ENCODE results near the gene TP73. TPM values are rescaled to one million over a fixed set of nuclear protein-coding genes. Genes with fewer than 3 reads are reported as not detected.

The TP73 gene
- total RNA-seq, 1 donor = not detected

DNA sequence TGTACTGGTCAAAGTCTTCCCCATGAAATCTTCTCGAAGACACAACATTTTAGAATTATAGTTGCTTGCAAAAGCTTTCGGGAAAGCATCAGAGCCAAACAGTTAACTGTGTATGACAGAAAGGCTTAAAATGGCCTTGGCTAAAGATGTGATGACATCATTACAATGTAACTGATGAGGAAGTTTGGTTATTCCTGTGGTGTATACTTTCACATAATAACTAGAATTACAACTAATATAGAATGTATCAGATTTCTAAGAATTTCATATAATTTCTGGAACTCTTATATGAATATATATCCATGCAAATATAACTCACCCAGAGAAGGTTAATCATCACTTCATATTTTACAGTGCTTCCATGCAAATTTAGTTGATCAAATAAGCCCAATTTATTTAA is 8.4 kb downstream of the TP73 start:
- H3K4me3 ChIP-seq (ENCODE audit: low read depth, low read length) = no peak overlapping the region
- DNase-seq (ENCODE audit: low read depth) = no peak
- TF ChIP-seq, protein P1, sequence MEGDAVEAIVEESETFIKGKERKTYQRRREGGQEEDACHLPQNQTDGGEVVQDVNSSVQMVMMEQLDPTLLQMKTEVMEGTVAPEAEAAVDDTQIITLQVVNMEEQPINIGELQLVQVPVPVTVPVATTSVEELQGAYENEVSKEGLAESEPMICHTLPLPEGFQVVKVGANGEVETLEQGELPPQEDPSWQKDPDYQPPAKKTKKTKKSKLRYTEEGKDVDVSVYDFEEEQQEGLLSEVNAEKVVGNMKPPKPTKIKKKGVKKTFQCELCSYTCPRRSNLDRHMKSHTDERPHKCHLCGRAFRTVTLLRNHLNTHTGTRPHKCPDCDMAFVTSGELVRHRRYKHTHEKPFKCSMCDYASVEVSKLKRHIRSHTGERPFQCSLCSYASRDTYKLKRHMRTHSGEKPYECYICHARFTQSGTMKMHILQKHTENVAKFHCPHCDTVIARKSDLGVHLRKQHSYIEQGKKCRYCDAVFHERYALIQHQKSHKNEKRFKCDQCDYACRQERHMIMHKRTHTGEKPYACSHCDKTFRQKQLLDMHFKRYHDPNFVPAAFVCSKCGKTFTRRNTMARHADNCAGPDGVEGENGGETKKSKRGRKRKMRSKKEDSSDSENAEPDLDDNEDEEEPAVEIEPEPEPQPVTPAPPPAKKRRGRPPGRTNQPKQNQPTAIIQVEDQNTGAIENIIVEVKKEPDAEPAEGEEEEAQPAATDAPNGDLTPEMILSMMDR (IDR thresholded peaks at IDR 0.05; ENCODE audit: insufficient read depth, low read depth, low read length) = no peak

DNA sequence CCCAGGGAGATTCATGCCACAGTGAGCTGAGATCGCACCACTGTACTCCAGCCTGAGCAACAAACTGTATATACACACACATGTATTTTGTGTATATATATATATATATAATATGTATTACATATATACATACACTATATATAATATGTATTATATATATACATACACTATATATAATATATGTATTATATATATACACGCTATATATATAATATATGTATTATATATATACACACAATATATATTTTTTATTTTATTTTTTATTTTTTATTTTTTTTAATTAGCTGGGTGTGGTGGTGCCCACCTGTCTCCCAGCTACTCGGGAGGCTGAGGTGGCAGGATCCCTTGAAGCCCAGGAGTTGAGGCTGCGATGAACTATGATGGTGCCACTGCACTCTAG is 9.3 kb downstream of the TP73 start:
- no peak for DNase-seq (ENCODE audit: low read depth)
- H3K4me3 ChIP-seq (ENCODE audit: low read depth, low read length) = no peak overlapping the region
- TF ChIP-seq, protein P1 (IDR thresholded peaks at IDR 0.05; ENCODE audit: insufficient read depth, low read depth, low read length) = no peak

DNA sequence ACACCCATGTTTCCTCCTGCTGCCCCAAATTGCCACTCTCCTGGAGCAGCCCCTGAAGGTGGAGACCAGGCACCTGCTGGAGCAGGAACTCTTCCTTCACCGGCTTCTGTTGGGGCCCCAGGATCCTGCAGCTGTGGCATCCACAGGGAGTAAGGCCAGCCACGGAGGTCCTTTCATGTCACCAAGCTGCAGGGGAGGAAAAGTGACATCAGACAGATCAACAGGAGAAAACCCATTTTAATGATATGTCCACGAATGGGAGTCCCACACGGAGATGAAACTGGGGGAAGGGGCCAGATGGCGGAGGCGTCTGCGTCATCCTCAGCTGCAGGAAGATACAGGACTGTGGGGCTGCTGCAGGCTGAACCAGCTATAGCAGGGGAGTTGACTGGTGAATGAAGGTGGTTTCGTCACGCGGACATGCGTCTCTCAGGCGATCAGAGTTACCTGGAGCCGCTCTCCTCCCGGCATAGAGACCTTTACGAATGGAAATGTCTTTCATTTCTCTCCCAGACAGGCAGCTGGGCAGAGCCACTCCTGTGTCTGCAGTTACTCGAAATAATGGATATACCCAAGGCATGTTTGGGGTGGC is 9.9 kb downstream of the TP73 start:
- H3K4me3 ChIP-seq (ENCODE audit: low read depth, low read length) = no peak overlapping the region
- TF ChIP-seq, protein P1 (IDR thresholded peaks at IDR 0.05; ENCODE audit: insufficient read depth, low read depth, low read length) = no peak
- no peak for DNase-seq (ENCODE audit: low read depth)

DNA sequence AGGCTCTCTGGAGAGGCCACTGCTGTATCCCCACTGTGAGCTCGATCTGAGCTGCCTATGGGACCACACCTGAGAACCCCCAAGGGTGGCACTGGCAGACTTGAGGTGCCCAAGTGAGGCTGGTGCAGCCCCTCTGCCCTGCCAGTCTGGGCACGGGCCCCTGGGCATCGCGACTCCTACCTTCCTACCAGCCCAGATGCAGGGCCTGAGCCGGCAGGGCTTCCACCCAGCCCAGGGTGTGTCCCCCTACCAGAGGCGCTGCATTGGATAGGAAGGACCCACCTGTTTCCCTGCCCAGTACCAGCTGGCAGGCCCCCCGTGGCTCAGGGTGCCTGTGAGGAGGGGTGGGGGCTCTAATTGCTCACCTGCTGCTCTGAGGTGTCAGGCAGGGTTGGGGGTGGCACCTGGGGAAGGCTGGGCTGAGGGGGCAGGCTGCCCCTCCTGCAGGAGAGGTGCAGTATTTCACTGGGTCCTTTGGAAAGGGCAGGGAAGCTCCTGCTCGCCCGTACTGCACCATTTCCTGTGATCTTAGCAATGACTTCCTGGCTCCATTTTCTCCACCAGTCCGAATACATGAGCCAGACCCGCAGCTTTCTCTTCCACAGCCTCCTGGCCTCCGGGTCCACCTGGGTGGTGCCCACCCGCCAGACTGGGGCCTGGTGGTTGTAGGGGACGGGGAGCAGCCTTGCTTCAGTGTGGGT is 11.8 kb downstream of the TP73 start:
- no peak overlapping the region for H3K4me3 ChIP-seq (ENCODE audit: low read depth, low read length)
- DNase-seq (ENCODE audit: low read depth) = no peak
- TF ChIP-seq, protein P1 (IDR thresholded peaks at IDR 0.05; ENCODE audit: insufficient read depth, low read depth, low read length) = no peak

DNA sequence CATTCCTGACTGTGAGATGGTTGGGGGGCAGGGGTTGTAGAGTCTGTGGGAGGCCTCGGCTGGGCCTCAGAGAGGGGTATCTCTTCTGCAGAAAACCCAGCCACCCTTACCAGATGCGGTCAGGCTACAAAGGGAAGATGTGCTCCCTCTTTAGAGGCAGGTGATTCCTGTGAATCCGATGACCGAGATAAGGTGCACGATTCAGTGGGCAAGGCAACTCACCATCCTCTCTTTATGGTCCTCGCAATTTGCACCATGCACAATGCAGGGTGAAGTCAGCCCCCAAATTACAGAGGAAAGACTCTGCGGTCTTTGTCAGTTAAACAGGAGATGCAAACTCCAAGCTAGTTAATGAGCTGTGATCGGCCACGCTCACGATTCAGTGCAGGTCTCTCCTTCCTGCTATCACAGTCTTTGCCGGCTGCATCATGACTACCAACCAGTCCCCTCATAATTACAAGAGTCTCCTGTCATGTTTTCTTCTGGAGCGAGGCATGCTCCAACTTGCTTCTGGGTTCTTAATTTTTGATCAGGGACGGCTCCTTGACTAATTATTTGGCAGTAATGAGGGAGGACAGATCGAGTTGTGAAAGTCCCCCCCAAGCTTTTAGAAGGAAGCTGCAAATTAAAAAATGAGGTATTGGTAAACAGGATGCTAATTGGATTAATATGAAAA is 12.5 kb downstream of the TP73 start:
- DNase-seq (ENCODE audit: low read depth) = no peak
- TF ChIP-seq, protein P1 (IDR thresholded peaks at IDR 0.05; ENCODE audit: insufficient read depth, low read depth, low read length) = no peak
- H3K4me3 ChIP-seq (ENCODE audit: low read depth, low read length) = no peak overlapping the region

DNA sequence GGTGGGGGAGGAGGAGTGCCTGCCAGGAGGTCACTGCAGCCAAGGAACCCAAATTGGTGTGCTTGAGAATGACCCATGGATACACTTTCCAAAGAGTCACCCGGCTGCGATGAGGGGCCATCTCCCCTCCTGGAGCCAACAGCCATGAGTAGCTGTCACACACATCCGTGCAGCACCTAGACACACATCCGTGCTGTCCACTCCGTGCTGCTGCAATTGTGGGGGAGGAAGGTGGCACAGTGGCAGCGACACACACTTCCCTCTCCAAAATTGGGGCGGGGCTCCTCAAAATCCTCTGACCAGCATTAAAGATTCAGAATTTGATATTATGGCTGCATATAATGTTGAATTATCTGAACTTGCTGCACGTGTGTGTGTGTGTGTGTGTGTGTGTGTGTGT is 15.8 kb downstream of the TP73 start:
- H3K4me3 ChIP-seq (ENCODE audit: low read depth, low read length) = no peak overlapping the region
- no peak for DNase-seq (ENCODE audit: low read depth)
- TF ChIP-seq, protein P1 (IDR thresholded peaks at IDR 0.05; ENCODE audit: insufficient read depth, low read depth, low read length) = no peak
